ENCODE data around the gene CNTRL. TPM values are rescaled to one million over a fixed set of nuclear protein-coding genes. Genes with fewer than 3 reads are reported as not detected.
"Not testable (repeated sequence)": the region's sequence is repeated elsewhere in the genome, so short reads cannot be mapped to it uniquely, and the experiment has no call there.

The CNTRL gene
- polyA plus RNA-seq, 1 of the 3 experiments (the other 2 are of a cell fraction): 3.6 TPM

GRCh38 chr9:121125590-121125989 lies 50.8 kb downstream of the CNTRL start:
- ChIA-PET POLR2A (interaction anchor here (0.6 kb wide), 1 partner anchor 50 kb away, joined by 3 read pairs; no protein-coding TSS in a partner anchor), CTCF (no interaction called here)
- H3K4me3 ChIP-seq (ENCODE audit: low read depth in 2 of 2, low read length in 1 of 2): no peak overlapping the region
- no peak overlapping the region for H3K4me2 ChIP-seq
- H3K27ac ChIP-seq (ENCODE audit: low read depth in 2 of 2, low read length in 1 of 2): no peak overlapping the region
- H2AFZ ChIP-seq (ENCODE audit: low read depth): no peak overlapping the region
- peaks cover 5 to 9% of the 10 kb centered on the region in 2 experiments; a peak in 3 of 4 replicates for H3K4me1 ChIP-seq (ENCODE audit: control insufficient read depth in 1 of 2, insufficient read depth in 2 of 2, low read depth in 1 of 2, low read length in 1 of 2)
- TF ChIP-seq EZH2phosphoT487 (IDR thresholded peaks at IDR 0.05; ENCODE audit: borderline replicate concordance, low read depth) (no peak), TEAD4 (IDR thresholded peaks at IDR 0.05; ENCODE audit: borderline replicate concordance, insufficient read depth) (no peak)
- H3F3A ChIP-seq (replicated peaks; ENCODE audit: insufficient read depth): peaks cover 12% of the 10 kb centered on the region
- 55% methylated on average over 3 of the region's 3 CpGs for WGBS (ENCODE audit: low lambda C conversion rate)
- H3K79me2 ChIP-seq (ENCODE audit: insufficient read depth): peaks cover 39% of the 10 kb centered on the region
- no peak overlapping the region; the same call in 1 of the 2 replicates for H3K9ac ChIP-seq
- DNase-seq: no peak
- H3K9me2 ChIP-seq: no peaks in the 10 kb centered on the region
- H4K20me1 ChIP-seq (ENCODE audit: insufficient read depth): no peaks in the 10 kb centered on the region
- H3K9me3 ChIP-seq: no peaks in the 10 kb centered on the region
- H3K36me3 ChIP-seq (replicated peaks in 1 of 2; ENCODE audit: control insufficient read depth in 1 of 2, insufficient read depth in 2 of 2, low read length in 1 of 2): peaks cover 8 to 10% of the 10 kb centered on the region in 2 experiments
- no peaks in the 10 kb centered on the region for H3K27me3 ChIP-seq (ENCODE audit: insufficient read depth)

DNA sequence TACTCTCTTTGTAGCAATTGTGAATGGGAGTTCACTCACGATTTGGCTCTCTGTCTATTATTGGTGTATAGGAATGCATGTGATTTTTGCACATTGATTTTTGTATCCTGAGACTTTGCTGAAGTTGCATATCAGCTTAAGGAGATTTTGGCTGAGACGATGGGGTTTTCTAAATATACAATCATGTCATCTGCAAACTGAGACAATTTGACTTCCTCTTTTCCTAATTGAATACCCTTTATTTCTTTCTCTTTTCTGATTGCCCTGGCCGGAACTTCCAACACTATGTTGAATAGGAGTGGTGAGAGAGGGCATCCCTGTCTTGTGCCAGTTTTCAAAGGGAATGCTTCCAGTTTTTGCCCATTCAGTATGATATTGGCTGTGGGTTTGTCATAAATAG lies 54.6 kb downstream of the CNTRL start:
- H3K27ac ChIP-seq (ENCODE audit: low read depth in 2 of 2, low read length in 1 of 2); DNase-seq; POLR2A ChIA-PET; H3K9me2 ChIP-seq; H3K9me3 ChIP-seq; H3K9ac ChIP-seq; H3K4me2 ChIP-seq; H2AFZ ChIP-seq (ENCODE audit: low read depth); H3F3A ChIP-seq (replicated peaks; ENCODE audit: insufficient read depth); CTCF ChIA-PET; H4K20me1 ChIP-seq (ENCODE audit: insufficient read depth); H3K27me3 ChIP-seq (ENCODE audit: insufficient read depth); H3K4me3 ChIP-seq (ENCODE audit: low read depth in 2 of 2, low read length in 1 of 2); H3K4me1 ChIP-seq (ENCODE audit: control insufficient read depth in 1 of 2, insufficient read depth in 2 of 2, low read depth in 1 of 2, low read length in 1 of 2): not testable (repeated sequence)
- Histone ChIP-seq H3K36me3 (replicated peaks in 1 of 2; ENCODE audit: control insufficient read depth in 1 of 2, insufficient read depth in 2 of 2, low read length in 1 of 2) (peaks cover 10% of the 10 kb centered on the region in 2 experiments), H3K79me2 (ENCODE audit: insufficient read depth) (peaks cover 23% of the 10 kb centered on the region)
- 93% methylated on average over 3 of the region's 3 CpGs for WGBS (ENCODE audit: low lambda C conversion rate)

DNA sequence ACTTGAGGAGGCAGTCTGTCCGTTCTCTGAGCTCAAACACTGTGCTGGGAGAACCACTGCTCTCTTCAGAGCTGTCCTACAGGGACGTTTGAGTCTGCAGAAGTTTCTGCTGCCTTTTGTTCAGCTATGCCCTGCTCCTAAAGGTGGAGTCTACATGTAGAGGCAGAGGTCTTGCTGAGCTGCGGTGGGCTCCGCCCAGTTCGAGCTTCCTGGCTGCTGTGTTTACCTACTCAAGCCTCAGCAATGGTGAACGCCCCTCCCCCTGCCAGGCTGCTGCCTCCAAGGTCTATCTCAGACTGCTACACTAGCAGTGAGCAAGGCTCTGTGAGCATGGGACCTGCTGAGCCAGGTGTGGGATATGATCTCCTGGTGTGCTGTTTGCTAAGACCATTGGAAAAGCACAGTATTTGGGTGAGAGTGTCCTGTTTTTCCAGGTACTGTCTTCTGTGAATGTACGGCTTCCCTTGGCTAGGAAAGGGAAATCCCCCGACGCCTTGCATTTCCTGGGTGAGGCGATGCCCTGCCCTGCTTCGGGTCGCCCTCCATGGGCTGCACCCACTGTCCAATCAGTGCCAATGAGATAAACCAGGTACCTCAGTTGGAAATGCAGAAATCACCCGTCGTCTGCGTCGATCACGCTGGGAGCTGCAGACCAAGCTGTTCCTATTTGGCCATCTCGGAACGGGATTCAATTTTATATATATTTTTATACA lies 58.5 kb downstream of the CNTRL start:
- no peak overlapping the region for H3K4me2 ChIP-seq
- no peaks in the 10 kb centered on the region for H4K20me1 ChIP-seq (ENCODE audit: insufficient read depth)
- H3K79me2 ChIP-seq (ENCODE audit: insufficient read depth): peaks cover 5% of the 10 kb centered on the region; the same call in 1 of the 2 replicates
- H3K9ac ChIP-seq: no peak overlapping the region
- WGBS (ENCODE audit: low lambda C conversion rate): 93% methylated on average over 16 of the region's 19 CpGs
- no peaks in the 10 kb centered on the region for H3K4me1 ChIP-seq (ENCODE audit: control insufficient read depth in 1 of 2, insufficient read depth in 2 of 2, low read depth in 1 of 2, low read length in 1 of 2)
- peaks cover under 1 to 11% of the 10 kb centered on the region in 2 experiments for H3K36me3 ChIP-seq (replicated peaks in 1 of 2; ENCODE audit: control insufficient read depth in 1 of 2, insufficient read depth in 2 of 2, low read length in 1 of 2)
- H3K27ac ChIP-seq (ENCODE audit: low read depth in 2 of 2, low read length in 1 of 2): no peak overlapping the region
- H3K9me3 ChIP-seq: no peaks in the 10 kb centered on the region
- TF ChIP-seq RCOR1 (IDR thresholded peaks at IDR 0.05; ENCODE audit: low read length) (no peak), RXRA (IDR thresholded peaks at IDR 0.05; ENCODE audit: borderline replicate concordance, low read depth) (no peak), MXI1 (IDR thresholded peaks at IDR 0.05; ENCODE audit: low read depth, low read length) (no peak), RFX5 (IDR thresholded peaks at IDR 0.05; ENCODE audit: low read length) (no peak), IRF3 (IDR thresholded peaks at IDR 0.05; ENCODE audit: low read depth, low read length) (no peak), NRF1 (IDR thresholded peaks at IDR 0.05; ENCODE audit: low read depth, low read length) (no peak), FOXM1 (IDR thresholded peaks at IDR 0.05; ENCODE audit: low read depth) (no peak), MEF2A (IDR thresholded peaks at IDR 0.05; ENCODE audit: borderline replicate concordance, low read depth) (no peak), ELF1 (IDR thresholded peaks at IDR 0.05) (no peak), CHD2 (IDR thresholded peaks at IDR 0.05; ENCODE audit: low read length, partially characterized antibody) (no peak), FOSL2 (IDR thresholded peaks at IDR 0.05; ENCODE audit: borderline replicate concordance, low read depth) (no peak), SIN3A (IDR thresholded peaks at IDR 0.05; ENCODE audit: borderline replicate concordance, low read depth, low read length) (no peak)
- TF ChIP-seq, protein P1, sequence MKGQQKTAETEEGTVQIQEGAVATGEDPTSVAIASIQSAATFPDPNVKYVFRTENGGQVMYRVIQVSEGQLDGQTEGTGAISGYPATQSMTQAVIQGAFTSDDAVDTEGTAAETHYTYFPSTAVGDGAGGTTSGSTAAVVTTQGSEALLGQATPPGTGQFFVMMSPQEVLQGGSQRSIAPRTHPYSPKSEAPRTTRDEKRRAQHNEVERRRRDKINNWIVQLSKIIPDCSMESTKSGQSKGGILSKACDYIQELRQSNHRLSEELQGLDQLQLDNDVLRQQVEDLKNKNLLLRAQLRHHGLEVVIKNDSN (IDR thresholded peaks at IDR 0.05; ENCODE audit: borderline replicate concordance, low read depth): no peak
- no peak overlapping the region for H3K4me3 ChIP-seq (ENCODE audit: low read depth in 2 of 2, low read length in 1 of 2)
- no peak for DNase-seq
- no peaks in the 10 kb centered on the region for H3K27me3 ChIP-seq (ENCODE audit: insufficient read depth)
- H3F3A ChIP-seq (replicated peaks; ENCODE audit: insufficient read depth): no peaks in the 10 kb centered on the region
- POLR2A ChIA-PET: no interaction called here
- CTCF ChIA-PET: interaction anchor here (1.0 to 1.3 kb wide), 2 partner anchors 25 to 36 kb away, joined by 3 read pairs; no protein-coding TSS in a partner anchor
- no peaks in the 10 kb centered on the region for H3K9me2 ChIP-seq
- no peak overlapping the region for H2AFZ ChIP-seq (ENCODE audit: low read depth)
